GM10266 (cell line): ENCODE data around the gene DYNC2H1.

Source experiments
- DNase-seq: peaks from one replicate; pipeline ENCODE4 v3.0.0; 2012; ENCODE audit errors: extremely low spot score
- CTCF ChIP-seq: IDR thresholded peaks from 2 replicates; pipeline ENCODE4 v1.5.1; 2012; ENCODE audit warnings: mild to moderate bottlenecking, low read depth; ENCODE audit not compliant: control insufficient read depth, insufficient read depth; ENCODE audit errors: missing control alignments

The DYNC2H1 gene

DNA sequence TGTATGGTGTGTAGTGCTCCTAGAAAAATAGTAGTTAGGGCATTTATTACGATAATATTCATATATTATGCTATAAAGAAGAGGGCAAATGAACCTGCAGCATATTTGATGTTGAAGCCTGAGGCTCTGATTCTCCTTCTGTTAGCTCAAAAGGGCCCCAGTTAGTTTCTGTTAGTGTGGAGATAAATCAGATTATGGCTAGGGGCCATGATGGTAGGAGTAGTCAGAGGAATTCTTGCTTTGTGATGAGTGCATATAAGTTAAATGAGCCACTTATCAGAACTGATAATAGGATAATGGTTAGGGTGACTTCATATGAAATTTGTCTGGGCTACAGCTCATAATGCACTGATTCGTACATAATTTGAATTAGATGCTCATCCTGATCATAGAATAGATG lies 298.4 kb downstream of the DYNC2H1 start:
- no peak for DNase-seq
- no peak for TF ChIP-seq CTCF

DNA sequence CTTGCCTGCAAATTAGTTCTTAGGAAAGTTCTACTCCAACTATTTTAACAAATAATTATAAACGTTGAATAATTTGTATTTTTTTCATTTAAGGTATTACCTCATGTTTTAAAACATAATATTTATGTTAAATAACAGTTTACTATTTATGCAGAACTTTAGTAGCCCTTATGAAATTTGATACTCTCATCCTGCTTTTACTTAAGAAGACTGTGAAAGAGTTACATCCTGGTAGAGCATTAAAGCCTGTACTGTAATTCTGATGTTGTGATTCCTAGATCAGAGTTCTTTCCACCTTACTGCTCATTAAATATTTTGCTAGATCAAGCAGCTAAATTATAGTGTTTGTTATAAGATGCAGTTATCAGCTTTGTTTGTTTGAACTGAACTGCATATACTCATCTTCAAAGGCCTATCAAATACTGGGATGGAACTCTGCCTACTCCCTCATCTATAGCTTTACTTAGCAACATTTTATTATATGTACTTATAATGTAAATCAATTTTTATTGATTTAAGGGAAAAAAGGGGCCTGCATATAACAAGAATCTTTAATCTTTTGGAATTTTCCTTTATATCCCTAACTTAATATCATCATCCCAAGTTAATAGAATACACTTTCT lies 304.2 kb downstream of the DYNC2H1 start:
- no peak for TF ChIP-seq CTCF
- no peak for DNase-seq

DNA sequence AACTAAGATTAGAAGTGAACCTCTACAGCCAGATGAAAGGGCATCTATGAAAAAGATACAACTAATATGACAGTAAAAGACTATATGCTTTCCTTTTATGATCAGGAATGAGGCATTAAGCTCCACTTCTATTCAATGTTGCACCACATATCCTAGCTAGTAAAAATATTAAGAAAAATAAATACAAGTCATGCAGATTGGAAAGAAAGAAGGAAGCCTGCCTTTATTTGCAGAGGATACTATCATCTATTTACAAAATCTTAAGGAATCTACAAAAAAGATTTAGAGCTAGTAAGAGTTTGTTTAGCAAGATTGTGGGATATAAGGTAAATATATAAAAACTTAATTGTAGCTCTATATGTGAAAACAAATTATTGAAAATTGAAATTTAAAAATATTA lies 308.8 kb downstream of the DYNC2H1 start:
- DNase-seq = no peak
- no peak for TF ChIP-seq CTCF

GRCh38 chr11:103420593-103420992 lies 311.4 kb downstream of the DYNC2H1 start:
- TF ChIP-seq CTCF = no peak
- DNase-seq = no peak

DNA sequence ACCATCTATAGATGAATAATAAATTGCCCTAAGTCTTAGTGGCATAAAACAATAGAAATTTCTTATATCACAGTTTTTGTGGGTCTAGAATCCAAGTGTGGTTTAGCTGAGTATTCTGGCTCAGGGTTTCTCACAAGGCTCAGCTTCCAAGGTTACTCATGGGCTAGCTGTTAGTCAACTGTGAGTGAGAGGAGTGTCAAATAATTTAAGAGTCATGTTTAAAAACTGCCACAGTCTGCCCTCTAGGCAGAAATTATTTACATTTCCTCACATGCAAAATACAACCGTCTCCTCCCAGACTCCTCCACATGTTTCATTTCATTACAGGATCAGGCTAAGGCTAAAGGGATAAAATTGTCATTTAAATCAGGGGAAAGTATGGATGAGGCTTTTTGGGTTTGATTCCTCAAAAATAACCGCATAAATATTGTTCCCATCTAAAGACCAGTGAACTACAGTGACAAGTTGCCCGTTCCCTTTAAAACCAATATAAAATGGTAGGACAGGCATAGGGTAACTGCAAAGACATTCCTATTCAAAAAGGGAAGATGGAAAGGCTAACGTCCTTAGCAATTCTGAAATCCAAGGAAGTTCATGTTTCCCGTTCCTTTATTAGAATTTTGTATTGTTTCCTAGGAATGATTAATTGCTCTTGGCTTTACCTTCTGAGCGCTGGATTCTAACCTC lies 324.3 kb downstream of the DYNC2H1 start:
- no peak for DNase-seq
- no peak for TF ChIP-seq CTCF

- DNase-seq = no peak
- no peak for TF ChIP-seq CTCF
Measured at GRCh38 chr11:103434073-103434411, 324.8 kb downstream of the DYNC2H1 start.

- no peak for DNase-seq
- no peak for TF ChIP-seq CTCF
Measured at GRCh38 chr11:103436131-103436770, 327.0 kb downstream of the DYNC2H1 start.
